Brain microvascular endothelial cell (primary cell): ENCODE results near the gene MEF2B.

Source experiments
- DNase-seq: peaks from one replicate; pipeline ENCODE4 v3.0.0-alpha.2; 2020
- H3K27ac ChIP-seq: fragments of 250-450 bp; sonication (Bioruptor Pico); 2 replicates; pipeline ENCODE4 v1.5.1; 2020; ENCODE audit warnings: mild to moderate bottlenecking, moderate library complexity
- H3K27me3 ChIP-seq: fragments of 250-450 bp; sonication (Bioruptor Pico); replicated peaks from 2 replicates; pipeline ENCODE4 v1.5.1; 2020; ENCODE audit warnings: mild to moderate bottlenecking
- H3K36me3 ChIP-seq: fragments of 250-450 bp; sonication (Bioruptor Pico); replicated peaks from 2 replicates; pipeline ENCODE4 v1.5.1; 2020; ENCODE audit warnings: mild to moderate bottlenecking
- H3K4me3 ChIP-seq: 2 replicates; pipeline ENCODE4 v1.5.1; 2011; ENCODE audit warnings: low read depth, mild to moderate bottlenecking, control low read depth, low read length, moderate library complexity
- CTCF ChIP-seq: IDR thresholded peaks from 2 replicates; pipeline ENCODE4 v1.5.1; 2011; ENCODE audit warnings: low read depth, mild to moderate bottlenecking, moderate library complexity, low read length, control low read depth, inconsistent platforms; ENCODE audit errors: missing control alignments
- in situ Hi-C: cut with HindIII; loops from 2 replicates; pipeline ENCODE4 v1.10.0; 2017; ENCODE audit warnings: low sequenced_read_pairs, low pct_ligation_motif_present

The MEF2B gene

GRCh38 chr19:19206938-19207337 lies 36.9 kb upstream of the MEF2B start:
- TF ChIP-seq CTCF = no peak
- Histone ChIP-seq H3K27ac (no peak overlapping the region), H3K27me3 (peaks cover 13% of the 10 kb centered on the region), H3K36me3 (peaks cover 2% of the 10 kb centered on the region), H3K4me3 (no peak overlapping the region)
- DNase-seq = no peak
- in situ Hi-C loops = no loop called here

- Histone ChIP-seq H3K4me3 (no peak overlapping the region), H3K27ac (no peak overlapping the region), H3K27me3 (peaks cover 4% of the 10 kb centered on the region), H3K36me3 (peaks cover 5% of the 10 kb centered on the region)
- TF ChIP-seq CTCF = no peak
- in situ Hi-C loops = no loop called here
- no peak for DNase-seq
Observed at GRCh38 chr19:19205416-19206410, 35.6 kb upstream of the MEF2B start.

DNA sequence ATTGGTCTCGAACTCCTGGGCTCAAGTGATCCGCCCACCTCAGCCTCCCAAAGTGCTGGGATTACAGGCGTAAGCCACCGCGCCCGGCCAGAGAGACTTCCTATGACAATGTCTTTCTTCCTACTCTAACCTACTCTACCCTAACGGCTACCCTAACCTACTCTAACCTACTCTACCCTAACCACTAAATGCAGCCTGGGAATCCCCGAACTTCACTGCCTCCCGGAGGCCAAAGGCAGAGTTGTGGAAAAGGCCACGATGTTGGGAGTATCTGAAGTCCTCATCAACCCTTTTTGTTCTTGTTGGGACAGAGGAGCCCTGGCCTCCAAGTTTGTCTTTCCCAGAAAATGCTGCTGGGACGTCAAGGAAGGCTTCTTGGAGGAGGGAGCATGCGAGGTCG lies 34.1 kb upstream of the MEF2B start:
- Histone ChIP-seq H3K27me3 (peaks cover 4% of the 10 kb centered on the region), H3K36me3 (peaks cover 8% of the 10 kb centered on the region), H3K4me3 (no peak overlapping the region), H3K27ac (no peak overlapping the region)
- in situ Hi-C loops = no loop called here
- TF ChIP-seq CTCF = no peak
- DNase-seq = no peak

DNA sequence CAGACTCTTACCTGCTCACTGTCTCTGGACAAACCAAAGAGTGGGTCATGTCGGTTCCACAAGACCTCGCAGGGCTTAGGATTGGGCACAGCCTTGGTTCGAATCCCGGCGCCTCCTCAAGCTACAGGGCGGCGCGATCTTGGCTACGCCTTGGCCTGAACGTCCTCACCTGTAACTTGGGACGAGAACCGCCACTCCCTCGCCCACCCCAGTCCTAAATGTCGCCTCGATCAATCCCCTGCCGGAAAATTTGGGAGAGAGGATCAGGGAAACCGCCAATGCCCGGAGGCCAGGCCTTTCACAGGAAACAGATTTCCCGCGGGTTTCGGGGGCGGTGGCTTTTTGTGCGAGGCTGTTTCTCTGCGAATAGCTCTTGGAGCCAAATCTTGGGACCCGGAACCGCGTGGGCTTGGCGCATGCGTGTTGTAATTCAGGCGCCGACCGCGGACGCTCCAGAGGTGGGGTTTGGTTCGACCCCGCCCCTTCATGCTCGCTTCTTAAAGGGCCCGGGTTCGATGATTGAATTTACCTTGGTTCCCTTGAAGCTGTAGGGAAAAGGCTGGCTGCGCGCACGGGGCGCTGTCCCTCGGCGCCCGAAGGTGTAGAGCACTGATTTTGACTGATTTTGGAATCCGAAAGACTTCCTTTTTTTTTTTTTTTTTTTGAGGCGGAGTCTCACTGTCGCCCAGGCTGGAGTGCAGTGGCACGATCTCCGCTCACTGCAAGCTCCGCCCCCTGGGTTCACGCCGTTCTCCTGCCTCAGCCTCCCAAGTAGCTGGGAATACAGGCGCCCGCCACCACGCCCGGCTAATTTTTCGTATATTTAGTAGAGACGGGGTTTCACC lies 33.2 kb upstream of the MEF2B start, which contains the start of gene NR2C2AP:
Gene NR2C2AP (minus strand): TSS at position 403 of the 845 bp plus-strand sequence. CDS start 354 bp downstream, at position 49.
- peak within 1 kb of the TSS; percentile 64 for H3K4me3 ChIP-seq
- H3K27me3 ChIP-seq = peaks cover 4% of the 10 kb centered on the region
- TF ChIP-seq CTCF = no peak
- in situ Hi-C loops = no loop called here
- H3K27ac ChIP-seq = no peak within 1 kb of the TSS
- peak; percentile 80 for DNase-seq
- peaks cover 18% of the 10 kb centered on the region for H3K36me3 ChIP-seq

GRCh38 chr19:19202707-19203011 lies 32.6 kb upstream of the MEF2B start:
- Histone ChIP-seq H3K4me3 (peak overlapping the region; percentile 64), H3K27me3 (peaks cover 4% of the 10 kb centered on the region), H3K36me3 (peaks cover 21% of the 10 kb centered on the region), H3K27ac (no peak overlapping the region)
- in situ Hi-C loops = no loop called here
- no peak for TF ChIP-seq CTCF
- no peak for DNase-seq
